Activated CD8-positive, alpha-beta T cell treated with anti-CD3 and anti-CD28 coated beads, Interleukin-2, amount 10 ng/mL, durations not matched to agents 7 days and 5 days (primary cell): Measurements from ENCODE around the gene FOXP4. TPM values are rescaled to one million over a fixed set of nuclear protein-coding genes. Genes with fewer than 3 reads are reported as not detected.

ENCODE experiments used
- ATAC-seq: fragments of 150-1000 bp; cut with Tn5 transposase; one replicate; pipeline ENCODE4 v1.10.0; 2021; ENCODE audit warnings: moderate library complexity
- CTCF ChIA-PET: fragments of 350-600 bp; sonication (Branson Sonifier 250); formaldehyde crosslinking; loops from one replicate; lab custom pipeline; 2021; ENCODE audit warnings: antibody characterized with exemption; lab: Charles Lee
- POLR2A ChIA-PET: fragments of 350-600 bp; sonication (Branson Sonifier 250); formaldehyde crosslinking; loops from one replicate; lab custom pipeline; 2021; ENCODE audit warnings: antibody characterized with exemption; lab: Charles Lee
- DNase-seq: peaks from one replicate; pipeline ENCODE4 v3.0.0-alpha.2; 2020
- H3K27ac Mint-ChIP-seq: one replicate; pipeline ENCODE4 v1.8.0; 2021; ENCODE audit warnings: mild to moderate bottlenecking, mixed read lengths
- H3K27me3 Mint-ChIP-seq: one replicate; pipeline ENCODE4 v1.8.0; 2021; ENCODE audit warnings: low read depth, mixed read lengths
- H3K36me3 Mint-ChIP-seq: one replicate; pipeline ENCODE4 v1.8.0; 2021; ENCODE audit warnings: low read depth, mixed read lengths
- H3K4me1 Mint-ChIP-seq: one replicate; pipeline ENCODE4 v1.8.0; 2021; ENCODE audit warnings: low read depth, mixed read lengths
- H3K4me3 Mint-ChIP-seq: one replicate; pipeline ENCODE4 v1.8.0; 2021; ENCODE audit warnings: mild to moderate bottlenecking, mixed read lengths
- H3K9me3 Mint-ChIP-seq: one replicate; pipeline ENCODE4 v1.8.0; 2022; ENCODE audit warnings: mixed read lengths; ENCODE audit not compliant: insufficient read depth
- total RNA-seq, 2 experiments: library from RNA; stranded (reverse); gene quantifications; one replicate each; pipeline ENCODE4 v1.2.3, GENCODE V29; 2021

Gene FOXP4
- total RNA-seq, 2 experiments from 2014 or later: 6.7 to 7.1 TPM

- Mint-ChIP-seq H3K9me3 (no peaks in the 10 kb centered on the region), H3K4me1 (peaks cover 29% of the 10 kb centered on the region), H3K36me3 (peaks cover 16% of the 10 kb centered on the region), H3K27ac (no peak overlapping the region), H3K27me3 (peaks cover 32% of the 10 kb centered on the region), H3K4me3 (no peak overlapping the region)
- ChIA-PET POLR2A (no interaction called here), CTCF (no interaction called here)
- ATAC-seq: no peak
- no peak for DNase-seq
These were observed 17.0 kb downstream of the FOXP4 start for GRCh38 chr6:41563060-41563776.

DNA sequence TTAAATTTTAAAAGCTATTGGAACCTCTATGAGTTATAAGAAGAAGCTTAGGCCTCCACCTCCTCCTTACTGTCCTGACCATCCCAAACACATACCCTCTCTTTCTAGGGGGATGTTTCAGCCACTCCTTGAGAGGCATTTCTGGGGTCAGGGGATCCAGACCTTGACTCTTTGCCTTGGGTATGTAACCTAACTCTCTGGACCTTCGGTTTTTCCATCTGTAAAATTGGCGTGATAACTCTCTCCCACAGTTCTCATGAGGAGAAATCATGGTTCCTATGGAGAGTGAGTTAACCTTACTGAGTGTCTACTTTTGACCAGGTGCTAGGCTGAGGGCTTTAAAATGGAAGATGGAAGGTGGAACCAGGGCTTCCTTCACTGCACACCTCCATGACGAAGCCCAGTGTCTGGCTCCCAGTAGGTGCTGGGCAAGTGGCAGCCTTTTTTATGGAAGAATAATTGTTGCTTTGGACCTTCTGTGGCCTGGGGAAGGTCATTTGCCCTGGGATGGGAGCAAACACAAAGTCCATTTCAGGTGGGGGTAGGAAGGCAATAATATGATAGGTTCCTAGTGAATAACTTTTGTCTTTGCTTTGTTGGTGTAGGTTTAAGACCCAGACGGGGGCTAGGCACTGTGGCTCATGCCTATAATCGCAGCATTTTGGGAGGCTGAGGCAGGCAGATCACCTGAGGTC, 18.4 kb downstream of the FOXP4 start:
- peaks cover 26% of the 10 kb centered on the region for H3K27me3 Mint-ChIP-seq
- H3K9me3 Mint-ChIP-seq: no peaks in the 10 kb centered on the region
- ATAC-seq (no peak), DNase-seq (no peak)
- H3K4me3 Mint-ChIP-seq: no peak overlapping the region
- H3K4me1 Mint-ChIP-seq: peaks cover 27% of the 10 kb centered on the region
- ChIA-PET POLR2A (no interaction called here), CTCF (no interaction called here)
- H3K36me3 Mint-ChIP-seq: peaks cover 16% of the 10 kb centered on the region
- no peak overlapping the region for H3K27ac Mint-ChIP-seq

GRCh38 chr6:41565701-41566100, 19.5 kb downstream of the FOXP4 start:
- CTCF ChIA-PET: no interaction called here
- no peak for DNase-seq
- Mint-ChIP-seq H3K9me3 (no peaks in the 10 kb centered on the region), H3K27me3 (peaks cover 26% of the 10 kb centered on the region), H3K27ac (no peak overlapping the region), H3K4me3 (no peak overlapping the region), H3K36me3 (peaks cover 16% of the 10 kb centered on the region), H3K4me1 (peaks cover 19% of the 10 kb centered on the region)
- POLR2A ChIA-PET: no interaction called here
- no peak for ATAC-seq

DNA sequence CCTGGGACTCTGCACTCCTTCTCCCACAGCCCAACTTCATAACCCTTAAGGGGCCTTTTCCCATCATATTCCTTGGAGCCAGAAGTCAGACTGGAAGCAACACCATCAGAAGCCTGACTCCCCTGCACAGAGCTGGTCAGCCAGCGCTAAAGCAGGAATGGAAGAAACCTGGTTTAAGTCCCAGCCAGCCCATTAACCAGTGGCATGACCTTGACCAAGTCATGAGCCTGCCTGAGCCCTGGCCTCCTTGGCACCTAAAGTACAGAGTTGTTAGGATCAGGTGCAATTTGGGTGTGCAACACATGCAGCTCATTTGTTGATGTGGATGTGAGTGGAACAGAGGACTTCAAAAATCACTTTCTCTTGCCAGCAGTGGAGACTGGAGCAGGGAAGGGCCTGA, 20.8 kb downstream of the FOXP4 start:
- peaks cover 16% of the 10 kb centered on the region for H3K36me3 Mint-ChIP-seq
- ChIA-PET POLR2A (no interaction called here), CTCF (no interaction called here)
- ATAC-seq (no peak), DNase-seq (no peak)
- no peaks in the 10 kb centered on the region for H3K9me3 Mint-ChIP-seq
- no peak overlapping the region for H3K4me3 Mint-ChIP-seq
- peaks cover 19% of the 10 kb centered on the region for H3K27me3 Mint-ChIP-seq
- peaks cover 6% of the 10 kb centered on the region for H3K4me1 Mint-ChIP-seq
- H3K27ac Mint-ChIP-seq: no peak overlapping the region

DNA sequence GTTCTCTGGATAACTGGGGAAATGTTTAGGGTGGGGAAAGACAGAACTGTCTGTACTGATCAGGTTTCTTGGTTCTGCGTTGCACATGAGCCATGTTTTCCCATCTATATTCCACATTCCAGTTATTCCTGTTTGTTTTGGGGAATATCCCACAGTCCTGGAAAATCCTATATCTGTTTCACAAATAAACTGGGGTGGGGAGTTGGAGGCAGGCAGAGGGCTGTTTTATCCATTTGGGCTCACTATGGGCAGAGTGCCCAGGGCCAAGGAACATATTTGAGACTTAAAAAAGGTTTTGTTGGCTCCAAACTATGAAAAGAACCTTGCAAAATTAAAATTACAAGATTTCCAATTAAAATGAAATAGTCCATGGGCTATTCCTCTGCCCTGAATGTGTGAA, 21.5 kb downstream of the FOXP4 start:
- H3K36me3 Mint-ChIP-seq: peaks cover 16% of the 10 kb centered on the region
- ATAC-seq (no peak), DNase-seq (no peak)
- CTCF ChIA-PET: no interaction called here
- H3K27ac Mint-ChIP-seq: no peak overlapping the region
- POLR2A ChIA-PET: no interaction called here
- no peaks in the 10 kb centered on the region for H3K9me3 Mint-ChIP-seq
- H3K4me1 Mint-ChIP-seq: no peaks in the 10 kb centered on the region
- peaks cover 13% of the 10 kb centered on the region for H3K27me3 Mint-ChIP-seq
- H3K4me3 Mint-ChIP-seq: no peak overlapping the region

- ChIA-PET POLR2A (no interaction called here), CTCF (no interaction called here)
- H3K4me3 Mint-ChIP-seq: no peak overlapping the region
- no peak overlapping the region for H3K27ac Mint-ChIP-seq
- peaks cover 12% of the 10 kb centered on the region for H3K27me3 Mint-ChIP-seq
- no peaks in the 10 kb centered on the region for H3K9me3 Mint-ChIP-seq
- no peak for ATAC-seq
- peaks cover 16% of the 10 kb centered on the region for H3K36me3 Mint-ChIP-seq
- no peaks in the 10 kb centered on the region for H3K4me1 Mint-ChIP-seq
- no peak for DNase-seq
These were observed 22.0 kb downstream of the FOXP4 start for GRCh38 chr6:41568202-41568584.

DNA sequence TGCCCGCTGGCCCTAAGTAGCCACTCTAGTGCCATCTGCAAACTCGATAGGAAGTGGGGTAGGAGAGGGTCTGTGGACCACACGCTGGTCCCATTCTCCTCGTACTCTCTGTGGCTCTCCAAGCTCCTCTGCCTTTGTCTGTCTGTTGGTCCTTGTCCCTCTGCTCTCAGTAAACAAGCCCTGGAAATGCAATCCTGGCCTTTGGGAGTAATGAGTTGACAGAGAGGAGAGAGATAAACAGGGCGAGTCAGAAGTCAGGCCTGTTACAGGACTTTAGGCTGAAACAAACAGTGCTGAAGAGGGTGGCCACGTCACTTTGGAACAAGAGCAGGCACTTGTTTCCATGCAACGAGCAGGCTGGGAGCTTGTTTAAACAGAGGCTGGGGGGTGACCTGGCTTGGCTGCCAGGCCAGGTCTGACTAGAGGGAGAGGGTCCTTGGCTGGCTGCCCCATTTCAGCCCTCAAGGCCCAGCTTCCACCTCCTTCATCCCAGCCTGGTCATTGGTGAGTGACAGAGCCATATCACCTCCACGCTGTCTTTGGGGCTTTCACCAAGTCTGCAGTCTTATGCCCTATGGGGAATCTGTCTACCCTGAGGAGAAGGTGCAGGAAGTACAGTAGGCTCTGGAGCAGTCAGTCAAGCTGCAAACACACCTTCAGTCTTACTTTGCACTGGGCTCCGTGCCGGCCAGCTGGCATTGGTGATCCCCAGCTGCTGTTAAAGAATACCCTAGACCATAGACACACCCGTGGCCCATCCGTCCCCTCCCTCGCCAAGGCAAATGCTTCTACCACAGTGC, 22.6 kb downstream of the FOXP4 start:
- Mint-ChIP-seq H3K9me3 (no peaks in the 10 kb centered on the region), H3K27ac (no peak overlapping the region)
- POLR2A ChIA-PET: no interaction called here

DNA sequence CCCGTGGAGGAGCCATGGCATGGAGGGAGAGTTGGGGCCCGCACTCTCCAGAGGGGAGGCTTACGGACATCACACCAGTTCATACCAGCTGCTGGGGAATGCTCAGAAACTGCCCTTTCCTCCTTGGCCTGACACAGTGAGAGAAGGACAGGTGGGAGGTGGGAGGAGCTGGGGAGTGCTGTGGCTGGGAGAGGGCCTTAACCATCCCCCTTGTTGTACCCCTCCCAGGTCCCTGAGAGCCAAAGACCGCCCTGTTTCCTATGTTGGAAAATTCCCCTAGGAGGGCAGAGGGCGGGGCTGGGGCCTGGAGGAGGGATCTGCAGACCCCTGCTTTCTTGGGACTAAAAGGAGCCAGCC, 24.1 kb downstream of the FOXP4 start:
- H3K4me1 Mint-ChIP-seq: no peaks in the 10 kb centered on the region
- H3K36me3 Mint-ChIP-seq: peaks cover 16% of the 10 kb centered on the region
- ATAC-seq: no peak
- peaks cover 3% of the 10 kb centered on the region for H3K27me3 Mint-ChIP-seq
- ChIA-PET POLR2A (no interaction called here), CTCF (no interaction called here)
- no peak overlapping the region for H3K27ac Mint-ChIP-seq
- no peak for DNase-seq
- H3K4me3 Mint-ChIP-seq: no peak overlapping the region
- no peaks in the 10 kb centered on the region for H3K9me3 Mint-ChIP-seq

More for the DNA sequence above, 22.6 kb downstream of the FOXP4 start:
- peaks cover 16% of the 10 kb centered on the region for H3K36me3 Mint-ChIP-seq
- CTCF ChIA-PET: no interaction called here
- no peaks in the 10 kb centered on the region for H3K4me1 Mint-ChIP-seq
- ATAC-seq (no peak), DNase-seq (no peak)
- peaks cover 7% of the 10 kb centered on the region for H3K27me3 Mint-ChIP-seq
- H3K4me3 Mint-ChIP-seq: no peak overlapping the region

DNA sequence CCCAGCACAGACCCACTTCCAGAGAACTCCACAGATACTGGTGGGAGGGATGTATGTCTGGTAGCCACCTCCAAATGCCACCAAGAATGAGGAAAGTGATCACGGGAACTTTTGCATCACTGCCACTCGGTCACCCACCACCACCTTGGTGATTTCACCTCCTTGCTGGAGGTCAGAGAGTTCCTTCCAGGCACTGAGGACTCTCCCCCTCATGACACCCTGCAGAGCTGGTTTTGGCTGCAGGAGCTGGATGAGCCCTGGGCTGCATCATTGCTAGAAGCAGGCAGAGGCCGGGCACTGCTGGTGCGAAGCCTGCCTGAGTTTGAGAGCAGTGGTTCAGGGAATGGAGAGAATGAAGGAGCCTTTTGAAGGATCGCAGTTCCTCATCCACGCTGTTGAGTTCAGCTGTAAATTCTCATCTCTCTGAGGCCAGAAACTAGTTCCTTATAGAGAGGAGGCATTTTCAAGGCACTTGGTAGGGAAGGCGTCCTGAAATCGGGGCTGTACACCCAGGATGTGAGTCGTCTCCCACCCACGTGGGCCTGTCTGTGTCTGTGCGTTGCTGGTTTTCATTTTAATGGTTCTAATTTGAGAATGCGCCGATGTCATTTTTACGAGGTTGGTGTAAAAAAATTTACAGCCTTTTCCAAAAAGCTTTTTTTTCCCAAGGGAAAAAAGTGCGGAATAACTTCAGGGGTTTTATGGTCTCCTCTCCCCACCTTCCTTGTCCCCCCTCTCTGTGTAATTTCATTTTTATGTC, 25.0 kb downstream of the FOXP4 start:
- H3K27ac Mint-ChIP-seq: no peak overlapping the region
- DNase-seq (no peak), ATAC-seq (no peak)
- peaks cover 3% of the 10 kb centered on the region for H3K27me3 Mint-ChIP-seq
- ChIA-PET CTCF (no interaction called here), POLR2A (no interaction called here)
- no peaks in the 10 kb centered on the region for H3K4me1 Mint-ChIP-seq
- no peak overlapping the region for H3K4me3 Mint-ChIP-seq
- no peaks in the 10 kb centered on the region for H3K9me3 Mint-ChIP-seq
- H3K36me3 Mint-ChIP-seq: peaks cover 10% of the 10 kb centered on the region

GRCh38 chr6:41572613-41573012, 26.4 kb downstream of the FOXP4 start:
- POLR2A ChIA-PET: no interaction called here
- DNase-seq (no peak), ATAC-seq (no peak)
- H3K4me1 Mint-ChIP-seq: no peaks in the 10 kb centered on the region
- peaks cover 2% of the 10 kb centered on the region for H3K27me3 Mint-ChIP-seq
- H3K4me3 Mint-ChIP-seq: no peak overlapping the region
- H3K36me3 Mint-ChIP-seq: peaks cover under 1% of the 10 kb centered on the region
- CTCF ChIA-PET: no interaction called here
- no peaks in the 10 kb centered on the region for H3K9me3 Mint-ChIP-seq
- H3K27ac Mint-ChIP-seq: no peak overlapping the region

GRCh38 chr6:41573276-41573675, 27.1 kb downstream of the FOXP4 start:
- H3K27ac Mint-ChIP-seq: no peak overlapping the region
- no peak for ATAC-seq
- CTCF ChIA-PET: no interaction called here

More at GRCh38 chr6:41573276-41573675, 27.1 kb downstream of the FOXP4 start:
- DNase-seq: no peak
- POLR2A ChIA-PET: no interaction called here
- H3K4me3 Mint-ChIP-seq: no peak overlapping the region
- H3K4me1 Mint-ChIP-seq: no peaks in the 10 kb centered on the region
- no peaks in the 10 kb centered on the region for H3K36me3 Mint-ChIP-seq
- H3K9me3 Mint-ChIP-seq: no peaks in the 10 kb centered on the region
- H3K27me3 Mint-ChIP-seq: peaks cover 4% of the 10 kb centered on the region
